ENCODE results near the gene CCDC13.
A peak's percentile ranks its signal among the peaks of the same experiment; 100 is the strongest.

Gene CCDC13

DNA sequence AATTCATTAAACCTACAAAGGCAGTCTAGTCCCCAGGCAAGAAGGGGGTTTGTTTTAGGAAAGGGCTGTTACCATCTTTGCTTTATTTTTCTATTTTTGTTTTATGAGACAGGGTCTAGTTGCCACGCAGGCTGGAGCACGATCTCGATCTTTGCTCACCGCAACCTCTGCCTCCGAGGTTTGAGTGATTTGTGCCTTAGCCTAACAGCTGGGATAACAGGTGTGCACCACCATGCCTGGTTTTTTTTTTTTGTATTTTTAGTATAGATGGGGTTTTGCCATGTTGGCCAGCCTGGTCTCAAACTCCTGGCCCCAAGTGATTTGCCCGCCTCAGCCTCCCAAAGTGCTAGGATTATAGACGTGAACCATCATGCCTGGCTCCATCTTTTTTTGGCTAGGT lies 26.3 kb upstream of the CCDC13 start:
- no peak for DNase-seq

DNA sequence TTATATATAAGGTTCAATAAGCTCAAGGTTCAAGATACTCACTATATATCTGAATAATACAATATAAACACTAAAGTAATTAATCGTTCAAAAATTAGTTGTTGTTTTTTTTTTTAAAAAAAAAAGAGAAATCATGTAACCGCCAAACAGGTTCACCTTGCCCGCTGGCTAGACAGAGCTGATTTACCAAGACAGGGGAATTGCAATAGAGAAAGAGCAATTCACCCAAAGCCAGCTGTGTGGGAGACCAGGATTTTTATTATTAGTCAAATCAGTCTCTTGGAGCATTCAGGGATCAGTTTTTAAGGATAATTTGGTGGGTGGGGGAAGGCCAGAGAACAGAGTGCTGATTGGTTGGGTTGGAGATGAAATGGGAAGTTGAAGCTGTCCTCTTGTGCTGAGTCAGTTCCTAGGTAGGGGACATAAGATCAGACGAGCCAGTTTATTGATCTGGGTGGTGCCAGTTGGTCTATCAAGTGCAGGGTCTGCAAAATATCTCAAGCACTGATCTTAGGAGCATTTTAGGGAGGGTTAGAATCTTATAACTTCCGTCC lies 23.4 kb upstream of the CCDC13 start:
- DNase-seq, result no peak

DNA sequence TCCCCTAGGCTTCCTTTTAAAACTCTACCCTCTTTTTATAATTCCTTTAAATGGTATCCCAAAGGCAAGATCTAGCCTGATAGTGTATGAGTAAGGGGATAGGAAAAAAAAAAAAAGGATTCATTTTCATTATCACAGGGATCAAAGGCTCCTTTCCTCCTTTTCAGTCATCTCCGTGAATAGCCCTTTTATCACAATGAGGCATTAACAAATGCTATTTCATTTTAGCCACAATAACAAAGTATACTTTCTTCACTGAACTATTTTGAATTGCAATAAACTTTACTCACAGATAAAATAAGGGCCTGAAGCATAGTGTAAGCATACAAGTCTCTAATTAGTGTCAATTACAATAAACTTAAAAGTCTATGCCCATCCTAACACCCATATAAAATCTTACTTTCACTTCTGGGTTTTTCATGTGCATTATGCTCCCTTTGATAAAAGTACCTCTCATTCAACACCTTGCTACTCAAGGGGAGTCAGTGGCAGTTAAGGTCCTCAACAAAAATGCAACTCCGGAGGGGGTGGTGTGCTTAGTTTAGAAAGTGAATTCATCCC lies 22.6 kb upstream of the CCDC13 start:
- DNase-seq, result no peak

DNA sequence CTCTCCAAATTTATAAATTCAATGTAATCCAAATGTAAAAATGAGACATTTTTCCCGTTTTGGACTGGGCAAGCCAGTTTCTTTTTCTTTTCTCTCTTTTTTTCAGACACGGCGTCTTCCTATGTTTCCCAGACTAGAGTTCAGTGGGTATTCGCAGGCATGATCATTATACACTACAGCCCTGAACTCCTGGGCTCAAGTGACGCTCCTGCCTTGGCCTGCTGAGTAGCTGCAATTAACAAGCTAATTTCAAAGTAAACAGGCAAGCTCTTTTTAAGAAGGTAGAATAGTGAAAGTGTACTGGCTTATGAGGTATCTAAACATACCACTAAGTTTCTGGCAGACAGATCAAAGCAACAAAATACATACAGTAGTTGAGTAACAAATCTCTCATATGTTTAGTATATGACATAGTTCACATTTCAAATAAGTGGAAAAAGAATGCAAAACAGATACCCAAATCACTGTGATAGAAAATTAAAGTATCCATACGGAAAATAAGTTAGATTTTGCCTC lies 17.7 kb upstream of the CCDC13 start:
- no peak for DNase-seq

DNA sequence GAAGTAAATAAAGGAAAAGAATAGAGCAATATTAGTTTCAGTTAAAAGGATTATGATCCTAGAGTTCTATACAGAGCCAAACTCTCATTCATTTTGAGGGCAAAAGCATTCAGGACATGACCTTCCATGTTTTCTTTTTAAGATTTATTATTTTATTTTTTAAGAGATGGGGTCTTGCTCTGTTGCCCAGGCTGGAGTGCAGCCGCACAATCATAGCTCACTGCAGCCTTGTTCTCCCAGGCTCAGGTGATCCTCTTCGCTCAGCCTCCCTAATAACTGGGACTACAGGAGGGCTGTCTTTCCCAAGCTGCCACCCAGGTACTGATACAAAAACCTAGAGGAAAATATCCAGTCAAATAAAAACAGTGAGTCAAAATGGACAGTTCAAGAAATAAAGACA lies 13.6 kb upstream of the CCDC13 start:
- no peak for DNase-seq

DNA sequence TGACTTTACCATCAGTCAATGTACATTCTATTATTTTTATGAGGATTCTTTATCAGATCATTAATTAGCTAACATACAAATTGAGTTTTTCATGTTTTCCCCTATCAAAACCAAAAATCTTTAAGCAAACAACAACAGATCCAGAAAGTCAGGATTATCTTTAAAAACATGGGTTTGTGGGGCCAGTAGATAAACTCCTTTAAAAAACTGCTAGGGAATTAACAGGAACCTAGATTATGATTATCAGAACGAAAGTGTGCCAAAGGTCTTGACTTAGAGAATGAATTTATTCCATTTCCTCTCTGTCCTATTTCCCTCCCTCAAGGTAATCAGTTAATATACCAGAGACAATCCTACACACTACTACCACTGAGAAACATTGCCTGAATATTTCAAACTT lies 13.2 kb upstream of the CCDC13 start:
- DNase-seq, result no peak

DNA sequence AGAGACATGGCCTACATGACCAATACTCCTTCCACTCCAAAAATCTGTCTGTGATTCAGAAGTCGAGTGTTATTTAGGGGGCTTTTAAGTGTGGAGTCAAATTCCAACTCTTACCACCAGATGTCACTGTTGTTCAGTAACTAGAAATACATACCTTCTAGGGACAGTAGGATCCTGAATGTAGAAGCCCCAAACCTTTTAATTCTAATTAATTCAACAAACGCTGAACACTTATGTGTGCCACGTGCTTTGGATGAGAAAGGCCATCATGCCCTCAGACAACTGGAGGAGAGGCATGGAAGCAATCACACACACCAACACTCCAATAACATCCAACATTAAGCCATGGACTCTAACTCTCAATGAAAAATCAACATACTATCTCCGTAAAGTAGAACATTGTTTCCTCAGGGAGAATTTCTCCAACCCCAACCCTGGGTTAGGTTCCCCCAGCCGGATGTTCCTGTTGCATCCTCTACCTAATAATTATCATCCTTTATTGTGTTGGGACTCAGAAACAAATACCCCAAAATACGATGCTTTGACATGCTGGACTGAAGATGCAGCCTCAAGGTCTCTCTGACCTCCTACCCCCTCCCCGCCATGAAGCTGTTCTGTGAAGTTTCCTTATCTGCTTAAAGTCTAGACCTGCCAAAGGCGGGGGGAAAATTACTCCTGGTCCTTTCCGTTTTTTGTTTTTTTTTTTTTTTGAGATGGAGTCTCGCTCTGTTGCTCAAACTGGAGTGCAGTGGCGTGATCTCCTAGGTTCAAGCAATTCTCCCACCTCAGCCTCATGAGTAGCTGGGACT lies 8.0 kb upstream of the CCDC13 start:
- peak; percentile 24 for DNase-seq

DNA sequence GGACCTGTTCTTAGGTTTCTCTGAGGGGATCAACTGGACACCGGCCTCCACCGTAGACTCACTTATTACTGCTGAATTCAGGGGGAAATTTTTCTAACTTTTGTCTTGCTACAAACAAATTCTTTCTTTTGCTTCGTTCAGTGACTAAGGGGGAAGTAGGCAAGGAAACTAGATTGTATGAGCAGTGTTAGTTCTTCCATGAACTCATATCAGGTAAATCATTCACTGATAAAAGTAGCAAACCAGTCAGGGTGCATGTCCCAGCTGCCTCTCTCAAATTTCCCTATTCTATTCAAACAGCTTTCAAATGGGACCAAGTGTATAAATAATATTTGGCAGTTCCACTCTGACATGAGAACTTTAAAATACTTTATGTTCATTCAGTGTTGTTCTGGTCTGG lies 7.3 kb upstream of the CCDC13 start:
- no peak for DNase-seq

DNA sequence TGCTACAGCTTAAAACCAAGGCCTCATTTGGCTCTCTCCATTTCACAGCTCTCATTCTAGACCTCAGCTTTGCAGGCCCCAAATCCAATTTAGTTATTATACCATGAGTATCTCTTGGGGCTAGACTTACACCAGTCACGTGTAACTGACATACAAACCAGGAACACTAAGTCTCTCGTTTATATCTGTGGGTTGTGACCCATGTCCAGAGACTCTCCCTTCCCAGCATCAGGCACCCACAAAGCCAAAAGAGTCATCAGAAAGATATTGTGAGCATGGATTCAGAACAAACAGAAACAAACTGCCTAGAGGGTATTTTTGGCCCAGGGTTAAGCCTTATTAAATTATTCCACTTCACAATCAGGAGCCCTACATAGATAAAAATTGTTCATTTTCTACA lies 5.6 kb upstream of the CCDC13 start:
- no peak for DNase-seq

DNA sequence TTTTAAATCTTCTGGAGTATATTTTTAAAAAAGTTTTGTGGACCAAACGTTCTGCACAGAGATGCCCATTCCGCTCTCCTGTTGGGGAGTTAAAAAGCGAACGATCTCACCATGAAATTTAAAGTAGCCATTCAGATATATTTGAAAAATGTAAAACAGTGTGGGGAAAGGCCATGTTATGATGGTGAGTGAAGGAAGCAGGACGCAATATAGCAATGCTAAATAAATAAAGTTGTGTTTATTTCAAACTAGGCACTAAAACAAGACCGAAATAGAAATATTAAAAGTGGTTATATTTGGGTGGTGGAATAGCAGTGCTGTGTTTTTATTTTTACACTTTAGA lies 327 bp upstream of the CCDC13 start:
- DNase-seq, result no peak

DNA sequence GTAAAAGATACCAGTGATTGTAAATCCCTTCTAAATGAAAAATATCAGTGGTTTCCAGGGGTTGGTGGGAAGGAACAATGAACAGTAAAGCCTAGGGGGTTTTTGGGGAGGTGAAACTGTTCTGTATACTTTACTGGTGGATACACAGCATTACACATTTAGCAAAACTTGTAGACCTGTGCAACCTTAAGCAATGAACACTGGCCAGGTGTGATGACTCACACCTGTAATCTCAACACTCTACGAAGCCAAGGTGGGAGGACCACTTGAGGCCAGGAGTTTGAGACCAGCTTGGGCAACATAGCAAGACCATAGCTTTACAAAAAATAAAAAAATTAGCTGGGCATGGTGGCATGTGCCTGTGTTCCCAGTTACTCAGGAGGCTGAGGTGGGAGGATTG lies 1.8 kb downstream of the CCDC13 start:
- no peak for DNase-seq

DNA sequence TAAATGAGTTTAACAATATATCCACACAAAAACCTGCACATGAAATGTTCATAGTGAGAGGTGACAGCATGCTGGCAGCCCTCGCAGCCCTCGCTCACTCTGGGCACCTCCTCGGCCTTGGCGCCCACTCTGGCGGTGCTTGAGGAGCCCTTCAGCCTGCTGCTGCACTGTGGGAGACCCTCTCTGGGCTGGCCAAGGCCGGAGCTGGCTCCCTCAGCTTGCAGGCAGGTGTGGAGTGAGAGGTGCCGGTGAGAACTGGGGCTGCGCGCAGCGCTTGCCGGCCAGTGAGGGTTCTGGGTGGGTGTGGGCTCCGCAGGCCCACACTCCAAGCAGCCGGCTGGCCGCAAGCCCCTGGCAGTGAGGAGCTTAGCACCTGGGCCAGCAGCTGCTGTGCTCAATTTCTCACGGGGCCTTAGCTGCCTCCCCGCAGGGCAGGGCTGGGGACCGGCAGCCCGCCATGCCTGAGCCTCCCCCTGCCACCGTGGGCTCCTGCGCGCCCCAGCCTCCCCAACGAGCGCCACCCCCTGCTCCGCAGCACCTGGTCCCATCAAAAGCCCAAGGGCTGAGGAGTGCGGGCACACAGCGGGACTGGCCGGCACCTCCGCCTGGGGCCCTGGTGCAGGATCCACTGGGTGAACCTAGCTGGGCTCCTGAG lies 3.4 kb downstream of the CCDC13 start:
- no peak for DNase-seq

DNA sequence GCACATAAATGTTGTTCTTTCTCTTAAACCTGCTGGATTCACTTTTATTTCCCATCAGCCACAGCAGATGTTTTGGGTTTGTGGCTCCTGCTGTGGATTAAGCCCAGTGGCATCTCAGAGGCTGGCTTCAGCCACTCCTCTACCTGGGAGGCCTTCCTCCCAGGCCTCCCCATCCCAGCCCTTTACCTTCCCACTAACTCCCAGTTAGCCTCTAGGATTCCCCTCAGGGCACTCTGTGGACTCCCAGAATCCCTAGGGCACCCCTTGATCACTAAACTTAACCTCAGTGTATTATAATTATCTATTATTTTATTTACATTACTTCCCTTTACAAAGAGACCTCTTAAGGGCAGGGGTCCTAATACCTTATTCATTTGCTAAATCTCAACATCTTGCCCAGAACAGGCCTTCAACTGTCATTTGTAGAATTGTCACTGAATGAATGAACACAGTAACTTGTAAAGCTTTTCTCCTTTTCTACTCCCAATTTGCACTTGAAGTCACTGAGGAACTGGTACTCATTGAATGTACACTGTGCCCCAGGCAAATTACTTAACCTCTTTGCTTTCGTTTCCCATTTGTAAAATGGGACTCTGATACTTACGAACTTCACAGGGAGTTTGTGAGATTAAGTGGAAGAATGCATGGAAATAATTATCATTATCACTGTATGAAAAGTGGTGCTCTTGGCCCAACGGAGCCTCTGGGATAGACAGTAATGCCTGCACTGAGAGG lies 8.3 kb downstream of the CCDC13 start:
- no peak for DNase-seq

DNA sequence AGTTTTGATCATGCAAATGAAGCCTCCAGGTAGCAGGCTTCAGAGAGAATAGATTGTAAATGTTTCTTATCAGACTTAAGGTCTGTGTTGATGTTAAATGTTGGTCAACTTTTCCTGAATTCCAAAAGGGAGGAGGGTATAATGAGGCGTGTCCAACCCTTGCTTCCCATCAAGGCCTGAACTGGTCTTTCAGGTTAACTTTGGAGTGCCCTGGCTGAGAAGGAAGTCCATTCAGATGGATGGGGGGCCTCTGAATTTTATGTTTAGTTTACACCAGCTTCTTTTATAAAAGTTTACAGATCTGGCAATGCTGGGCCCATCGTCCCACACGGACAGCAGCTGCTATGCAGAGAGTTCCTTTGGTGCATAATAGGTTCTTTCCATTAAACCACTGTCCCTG lies 8.9 kb downstream of the CCDC13 start:
- no peak for DNase-seq

DNA sequence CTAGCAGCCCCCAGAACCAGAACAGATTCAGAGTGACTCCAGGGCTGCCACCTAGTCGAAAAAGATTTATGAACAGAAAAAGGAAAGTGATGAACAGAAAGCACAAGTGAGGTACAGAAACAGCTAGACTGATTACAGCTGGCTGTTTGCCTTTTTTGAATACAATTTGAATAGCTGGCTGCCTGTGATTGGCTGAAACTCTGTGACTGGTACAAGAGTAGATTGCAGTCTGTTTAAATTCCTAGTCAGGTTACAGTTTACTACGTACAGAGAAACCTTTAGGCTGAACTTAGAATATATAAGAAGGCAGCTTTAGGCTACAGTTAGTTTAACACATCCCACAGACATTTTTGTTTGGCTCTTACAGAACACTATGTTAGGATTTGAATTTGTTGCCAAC lies 10.0 kb downstream of the CCDC13 start:
- no peak for DNase-seq

DNA sequence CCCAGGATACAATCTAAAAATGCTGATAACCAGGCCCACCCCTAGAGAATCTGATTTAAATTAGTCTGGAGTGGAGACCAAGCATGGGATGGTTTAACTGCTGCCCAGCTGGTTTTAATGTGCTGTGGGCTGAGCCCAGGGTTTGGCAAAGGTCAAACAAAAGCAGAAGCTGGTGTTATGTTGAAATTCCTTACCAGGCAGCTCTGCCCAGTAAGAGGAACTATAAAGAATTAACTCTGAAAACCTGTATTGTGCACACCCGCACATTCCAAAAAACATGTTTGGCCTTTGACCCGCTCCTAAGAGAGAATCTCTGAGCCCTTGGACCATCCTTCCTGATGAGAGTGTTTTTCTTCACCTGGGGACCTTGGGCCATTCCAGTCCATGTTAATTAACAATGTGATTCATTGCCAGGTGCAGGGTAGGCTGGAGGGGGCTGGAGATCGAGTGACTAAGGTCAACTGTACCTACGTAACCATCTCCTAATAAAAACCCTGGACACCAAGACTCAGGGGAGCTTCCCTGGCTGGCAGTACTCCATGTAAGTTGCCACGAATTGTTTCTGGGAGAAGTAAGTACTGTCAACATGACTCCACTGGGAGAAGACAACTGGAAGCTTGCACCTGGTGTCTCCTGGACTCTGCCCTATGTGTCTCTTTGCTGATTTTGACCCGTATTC lies 10.9 kb downstream of the CCDC13 start:
- no peak for DNase-seq

DNA sequence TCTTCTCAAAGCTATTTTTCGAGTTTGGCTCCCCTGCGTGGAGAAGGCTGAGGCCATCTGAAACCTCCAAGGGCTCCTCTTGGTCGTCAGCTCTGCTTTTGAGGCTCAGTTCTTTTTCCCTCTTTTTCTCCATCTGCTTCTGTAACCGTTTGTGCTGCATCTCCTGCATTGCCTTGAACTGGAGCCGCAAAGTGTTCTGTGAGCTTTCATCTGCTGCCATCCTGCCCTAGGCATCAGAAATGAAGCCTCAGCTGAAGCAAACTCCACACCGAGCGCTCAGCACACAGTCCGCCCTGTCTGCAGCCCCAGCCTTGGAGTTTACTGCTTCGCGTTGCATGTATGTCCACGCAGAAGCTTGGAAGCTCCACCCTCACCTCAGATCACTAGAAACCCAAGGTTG lies 14.9 kb downstream of the CCDC13 start:
- no peak for DNase-seq

DNA sequence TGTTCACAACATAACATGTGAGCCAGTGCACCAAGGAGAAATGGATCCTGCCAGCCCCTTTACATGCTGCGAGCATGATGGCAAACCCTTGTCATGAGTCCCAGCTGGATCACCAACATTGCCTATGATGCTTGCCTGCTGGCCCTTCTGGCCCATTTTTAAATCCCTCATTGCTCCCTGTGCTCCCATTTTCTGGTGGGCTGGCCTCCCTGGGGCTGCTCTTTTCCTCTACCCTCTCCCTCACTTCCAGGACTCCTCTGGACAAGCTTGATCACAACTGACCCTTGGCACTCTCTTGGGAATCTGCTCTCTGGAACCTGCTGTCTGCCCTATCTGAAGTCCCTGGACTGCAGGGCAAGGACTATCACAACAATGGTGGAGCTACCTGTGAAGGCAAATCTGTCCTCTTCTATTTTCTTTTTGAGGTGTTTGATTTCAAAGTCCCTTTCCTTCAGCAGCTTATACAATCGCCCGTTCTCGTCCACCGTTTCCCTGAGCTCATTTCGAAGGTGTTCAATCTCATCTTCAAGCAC lies 16.3 kb downstream of the CCDC13 start:
- no peak for DNase-seq

DNA sequence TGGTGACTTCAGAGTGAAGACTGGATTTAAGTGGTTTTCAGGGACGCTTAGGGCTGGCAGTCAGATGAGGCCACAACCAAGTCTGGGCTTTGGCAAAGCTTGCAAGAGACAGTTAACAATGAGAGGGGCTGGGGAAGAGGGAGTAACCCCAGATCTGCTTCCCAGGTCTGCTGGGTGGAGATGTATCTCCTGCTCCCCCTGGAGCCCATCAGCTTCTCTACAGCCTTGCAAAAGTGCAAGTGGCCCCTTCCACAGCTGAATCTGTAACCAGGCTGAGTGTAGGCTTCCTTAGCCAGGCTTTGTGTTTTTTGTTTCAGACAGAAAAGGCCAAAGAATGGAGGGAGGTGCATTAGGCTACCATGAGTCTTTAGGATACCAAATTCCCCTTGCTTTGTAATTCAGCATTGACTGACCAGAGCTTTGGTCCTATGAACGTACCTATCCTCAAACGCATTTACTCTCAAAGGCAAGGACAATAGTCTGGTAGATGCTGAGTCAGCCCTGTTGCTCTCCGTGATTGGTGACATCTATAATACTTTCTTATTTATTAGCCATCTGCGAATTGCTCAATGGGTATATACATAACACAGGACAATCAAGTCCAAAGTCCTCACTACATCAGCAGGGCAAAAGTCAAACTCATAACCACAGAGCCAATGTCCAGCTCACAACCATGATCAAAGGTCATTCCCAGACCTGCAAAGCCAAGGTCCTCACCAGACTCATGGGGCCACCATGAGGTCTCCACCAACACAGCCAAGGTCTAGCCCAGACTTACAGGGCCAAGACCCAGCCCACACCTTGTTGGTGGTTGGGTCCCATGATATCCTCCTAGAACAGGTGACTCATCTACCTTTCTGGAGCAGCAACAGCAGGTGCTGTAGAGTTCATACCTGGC lies 17.1 kb downstream of the CCDC13 start:
- no peak for DNase-seq

DNA sequence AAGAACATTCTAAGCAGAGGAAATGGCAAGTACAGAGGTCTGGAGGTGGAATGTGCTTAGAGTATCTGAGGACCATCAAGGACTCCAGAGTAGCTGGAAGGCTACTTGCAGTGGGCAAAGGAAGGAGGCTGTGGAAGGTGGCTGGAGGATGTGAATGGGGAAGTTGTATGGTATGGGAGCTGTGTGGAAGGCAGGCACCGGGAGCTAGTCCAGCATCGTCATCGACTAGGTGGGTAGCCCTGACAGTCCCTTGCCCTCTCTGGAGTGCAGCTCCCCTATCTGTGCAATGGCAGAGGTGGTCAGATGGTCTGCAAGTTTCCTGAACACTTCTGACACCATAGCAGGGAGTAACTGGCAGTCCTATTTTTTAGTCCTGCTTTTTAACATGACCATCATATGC lies 19.3 kb downstream of the CCDC13 start:
- DNase-seq, result no peak

DNA sequence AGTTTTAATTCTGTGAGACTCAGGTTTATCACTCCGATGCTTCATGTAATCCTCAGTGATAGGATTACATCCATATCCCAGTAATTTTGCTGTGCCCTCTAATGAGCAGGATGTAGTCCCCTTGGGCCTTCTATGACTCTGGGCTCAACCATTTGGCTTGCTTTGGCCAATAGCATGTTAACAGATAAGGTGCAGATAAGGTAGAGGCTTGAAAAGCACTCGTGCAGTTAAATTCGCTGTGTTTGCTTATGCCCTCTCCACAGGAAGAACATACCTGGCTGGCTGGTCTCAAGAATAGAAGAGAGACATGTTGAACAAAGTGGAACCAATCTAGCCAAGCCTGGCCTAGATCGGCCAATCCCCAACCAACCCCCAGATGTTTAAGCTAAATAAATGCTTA lies 20.1 kb downstream of the CCDC13 start:
- no peak for DNase-seq

All from NCI-H524 treated with DMSO at 0.1 percent for 48 hours (cell line).